GM18517 (cell line): Measurements from ENCODE around the gene MDFIC.

Source experiments
- ATAC-seq: cut with Tn5 transposase; IDR thresholded peaks from one replicate; pipeline ENCODE4 v1.9.1; 2021; ENCODE audit warnings: mild to moderate bottlenecking, moderate library complexity; ENCODE audit not compliant: unreplicated experiment

The MDFIC gene

GRCh38 chr7:114924038-114924712 lies 2.3 kb downstream of the MDFIC start:
- peak; percentile 39 for ATAC-seq

GRCh38 chr7:114925434-114925833 lies 3.5 kb downstream of the MDFIC start:
- no peak for ATAC-seq

GRCh38 chr7:114928060-114928459 lies 6.2 kb downstream of the MDFIC start:
- no peak for ATAC-seq

- no peak for ATAC-seq
These were observed 7.7 kb downstream of the MDFIC start for GRCh38 chr7:114929570-114929969.

- ATAC-seq, result no peak
These were observed 8.3 kb downstream of the MDFIC start for GRCh38 chr7:114930107-114930661.

- peak; percentile 52 for ATAC-seq
These were observed 9.1 kb downstream of the MDFIC start for GRCh38 chr7:114930829-114931655.

GRCh38 chr7:114931656-114932011 lies 9.7 kb downstream of the MDFIC start:
- ATAC-seq, result peak; percentile 74

- no peak for ATAC-seq
These were observed 11.1 kb downstream of the MDFIC start for GRCh38 chr7:114932991-114933390.

GRCh38 chr7:114933658-114934057 lies 11.8 kb downstream of the MDFIC start:
- ATAC-seq, result no peak

GRCh38 chr7:114934086-114934485 lies 12.2 kb downstream of the MDFIC start:
- ATAC-seq, result no peak

GRCh38 chr7:114934713-114935112 lies 12.8 kb downstream of the MDFIC start:
- ATAC-seq, result no peak

- ATAC-seq, result no peak
These were observed 14.6 kb downstream of the MDFIC start for GRCh38 chr7:114936471-114936870.

- ATAC-seq, result no peak
These were observed 15.6 kb downstream of the MDFIC start for GRCh38 chr7:114937446-114937845.

- ATAC-seq, result no peak
These were observed 16.9 kb downstream of the MDFIC start for GRCh38 chr7:114938785-114939184.

- ATAC-seq, result no peak
These were observed 17.7 kb downstream of the MDFIC start for GRCh38 chr7:114939484-114940097.

- ATAC-seq, result no peak
These were observed 18.3 kb downstream of the MDFIC start for GRCh38 chr7:114940220-114940619.

- peak; percentile 40 for ATAC-seq
These were observed 19.8 kb downstream of the MDFIC start for GRCh38 chr7:114941692-114942091.

- peak; percentile 53 for ATAC-seq
These were observed 20.7 kb downstream of the MDFIC start for GRCh38 chr7:114942446-114943175.

GRCh38 chr7:114943530-114943929 lies 21.6 kb downstream of the MDFIC start:
- no peak for ATAC-seq

- no peak for ATAC-seq
These were observed 22.3 kb downstream of the MDFIC start for GRCh38 chr7:114943953-114944744.
